GM21619 (cell line): ENCODE results near the gene ADAMTS9.

ENCODE experiments used
- ATAC-seq: cut with Tn5 transposase; IDR thresholded peaks from one replicate; pipeline ENCODE4 v1.9.1; 2021; ENCODE audit not compliant: unreplicated experiment

The ADAMTS9 gene

GRCh38 chr3:64658001-64658400, 29.8 kb downstream of the ADAMTS9 start:
- ATAC-seq = no peak

- no peak for ATAC-seq
Measured at GRCh38 chr3:64656544-64656943, 31.3 kb downstream of the ADAMTS9 start.

GRCh38 chr3:64655160-64655559, 32.6 kb downstream of the ADAMTS9 start:
- ATAC-seq = no peak

- ATAC-seq = no peak
Measured at GRCh38 chr3:64654013-64654412, 33.8 kb downstream of the ADAMTS9 start.

- ATAC-seq = no peak
Measured at GRCh38 chr3:64653101-64653500, 34.7 kb downstream of the ADAMTS9 start.

GRCh38 chr3:64651741-64652241, 36.0 kb downstream of the ADAMTS9 start:
- ATAC-seq = no peak

- no peak for ATAC-seq
Measured at GRCh38 chr3:64651303-64651702, 36.5 kb downstream of the ADAMTS9 start.

GRCh38 chr3:64650715-64651114, 37.1 kb downstream of the ADAMTS9 start:
- ATAC-seq = no peak

GRCh38 chr3:64650096-64650622, 37.6 kb downstream of the ADAMTS9 start:
- ATAC-seq = no peak

- no peak for ATAC-seq
Measured at GRCh38 chr3:64648927-64649906, 38.6 kb downstream of the ADAMTS9 start.

- ATAC-seq = no peak
Measured at GRCh38 chr3:64647825-64648224, 40.0 kb downstream of the ADAMTS9 start.

GRCh38 chr3:64645243-64645642, 42.6 kb downstream of the ADAMTS9 start:
- ATAC-seq = no peak

GRCh38 chr3:64644483-64644882, 43.3 kb downstream of the ADAMTS9 start:
- ATAC-seq = no peak

- no peak for ATAC-seq
Measured at GRCh38 chr3:64642327-64643151, 45.3 kb downstream of the ADAMTS9 start.

GRCh38 chr3:64638981-64639481, 48.8 kb downstream of the ADAMTS9 start:
- no peak for ATAC-seq

- ATAC-seq = no peak
Measured at GRCh38 chr3:64638511-64638910, 49.3 kb downstream of the ADAMTS9 start.

GRCh38 chr3:64634417-64634816, 53.4 kb downstream of the ADAMTS9 start:
- ATAC-seq = no peak

- no peak for ATAC-seq
Measured at GRCh38 chr3:64631951-64632350, 55.8 kb downstream of the ADAMTS9 start.

GRCh38 chr3:64627471-64628321, 60.1 kb downstream of the ADAMTS9 start:
- ATAC-seq = no peak

GRCh38 chr3:64627042-64627441, 60.8 kb downstream of the ADAMTS9 start:
- no peak for ATAC-seq
